Mucosa of stomach (tissue), 1 donor: ENCODE data around the gene ARID3A.
A peak's percentile ranks its signal among the peaks of the same experiment; 100 is the strongest.
"Not testable (repeated sequence)": the region's sequence is repeated elsewhere in the genome, so short reads cannot be mapped to it uniquely, and the experiment has no call there.

ENCODE experiments used
- H3K27me3 ChIP-seq: one replicate; pipeline ENCODE4 v1.7.0; 2013; ENCODE audit warnings: mild to moderate bottlenecking, low read length; ENCODE audit not compliant: control insufficient read depth, insufficient read depth
- H3K36me3 ChIP-seq: one replicate; pipeline ENCODE4 v1.7.0; 2013; ENCODE audit warnings: low read length; ENCODE audit not compliant: control insufficient read depth, insufficient read depth
- H3K4me1 ChIP-seq: one replicate; pipeline ENCODE4 v1.7.0; 2013; ENCODE audit warnings: mild to moderate bottlenecking, low read length; ENCODE audit not compliant: control insufficient read depth, insufficient read depth
- H3K4me3 ChIP-seq: one replicate; pipeline ENCODE4 v1.7.0; 2013; ENCODE audit warnings: low read length
- H3K9ac ChIP-seq: one replicate; pipeline ENCODE4 v1.7.0; 2013; ENCODE audit warnings: mild to moderate bottlenecking, low read length, moderate library complexity
- H3K9me3 ChIP-seq: one replicate; pipeline ENCODE4 v1.7.0; 2013; ENCODE audit warnings: mild to moderate bottlenecking, low read length, moderate library complexity; ENCODE audit not compliant: control insufficient read depth
- donor health status: Pancreatic carcinoma.

The ARID3A gene

DNA sequence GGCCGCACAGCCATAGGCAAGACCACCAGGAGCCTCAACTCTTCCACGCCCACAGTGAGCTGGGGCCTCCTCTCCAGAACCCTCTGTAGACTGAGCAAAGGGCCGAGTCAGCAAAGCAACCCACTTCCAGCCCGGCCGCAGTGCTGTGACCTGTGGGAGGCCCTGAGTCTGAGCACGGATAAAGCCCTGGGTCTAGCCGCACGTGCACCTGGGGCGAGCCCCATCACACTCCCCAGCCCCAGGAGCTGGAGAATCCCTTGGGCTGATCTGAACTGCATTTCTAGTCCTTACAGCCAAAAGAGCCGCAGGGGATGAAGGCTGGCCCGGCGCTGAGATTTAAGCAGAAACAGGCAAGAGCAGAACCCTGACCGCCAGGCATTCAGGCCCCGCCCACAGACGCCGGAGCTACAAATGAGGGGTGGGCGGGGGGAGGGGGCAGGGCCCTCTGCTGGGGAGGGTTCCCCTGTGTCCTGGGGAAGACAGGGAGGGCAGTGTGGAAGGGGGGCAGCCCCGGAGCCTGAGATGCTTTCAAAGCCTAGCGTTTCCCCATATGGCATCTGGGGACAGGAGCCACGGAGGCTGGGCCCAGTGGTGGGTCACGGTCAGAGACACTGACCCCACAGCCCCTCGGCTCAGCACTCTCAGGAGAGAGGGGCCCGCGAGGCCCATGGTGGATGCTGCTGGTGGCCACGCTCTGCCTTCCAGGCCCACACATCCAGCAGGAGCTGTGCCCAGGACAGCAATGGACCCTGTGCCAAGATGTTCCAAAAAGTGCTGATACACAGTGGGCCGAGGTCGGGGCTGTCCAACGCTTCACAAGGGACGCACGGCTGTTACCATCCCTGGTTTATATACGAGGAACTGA is 90.2 kb downstream of the ARID3A start:
- Histone ChIP-seq H3K4me1 (peaks cover 49% of the 10 kb centered on the region), H3K4me3 (no peak overlapping the region), H3K9ac (peak overlapping the region; percentile 55), H3K36me3 (peaks cover 4% of the 10 kb centered on the region), H3K27me3 (no peaks in the 10 kb centered on the region), H3K9me3 (no peaks in the 10 kb centered on the region)

GRCh38 chr19:1016647-1017114 is 90.8 kb downstream of the ARID3A start:
- Histone ChIP-seq H3K36me3 (peaks cover 4% of the 10 kb centered on the region), H3K27me3 (no peaks in the 10 kb centered on the region), H3K4me1 (peaks cover 55% of the 10 kb centered on the region), H3K9me3 (no peaks in the 10 kb centered on the region), H3K4me3 (peak overlapping the region; percentile 8), H3K9ac (peak overlapping the region; percentile 55)

DNA sequence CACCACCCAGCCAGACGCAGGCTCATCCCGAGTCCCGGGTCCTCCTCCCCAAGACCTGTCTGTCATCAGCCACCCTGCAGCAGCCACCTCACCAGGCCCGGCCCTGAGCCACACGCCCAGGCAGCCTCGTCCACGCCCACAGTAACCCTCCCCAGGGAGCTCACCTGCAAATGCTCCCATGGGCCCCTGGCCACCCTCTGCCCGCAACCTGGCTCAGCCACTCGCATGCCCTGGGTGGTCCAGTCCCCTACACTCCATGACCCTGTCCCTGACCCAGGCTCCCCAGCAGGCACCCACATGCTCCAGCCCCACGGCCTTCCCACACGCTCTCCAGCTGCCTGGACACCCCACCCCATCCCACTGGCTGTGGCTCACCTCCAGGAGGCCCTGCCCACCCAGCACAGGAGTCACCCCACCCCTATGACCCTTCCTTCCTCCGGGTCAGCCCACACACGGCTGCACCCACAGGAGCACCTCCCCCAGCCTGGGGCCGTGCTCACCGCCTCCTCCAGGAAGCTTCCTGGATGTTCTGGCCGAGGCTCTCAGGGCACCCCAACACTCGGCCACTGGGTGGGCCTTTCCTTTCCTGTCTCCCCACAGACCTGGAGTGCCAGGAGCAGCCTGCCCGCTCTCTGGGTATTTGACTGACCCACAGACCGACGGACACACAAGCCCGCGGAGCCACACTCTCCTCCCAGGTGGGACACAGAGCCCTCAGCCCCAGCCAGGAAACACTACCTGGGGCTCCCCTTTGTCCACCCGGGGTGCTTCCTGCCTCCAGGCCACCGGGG is 91.5 kb downstream of the ARID3A start:
- Histone ChIP-seq H3K4me1 (peaks cover 57% of the 10 kb centered on the region), H3K9me3 (no peaks in the 10 kb centered on the region), H3K9ac (peak overlapping the region; percentile 55), H3K4me3 (peak overlapping the region; percentile 8), H3K36me3 (peaks cover 4% of the 10 kb centered on the region), H3K27me3 (no peaks in the 10 kb centered on the region)

DNA sequence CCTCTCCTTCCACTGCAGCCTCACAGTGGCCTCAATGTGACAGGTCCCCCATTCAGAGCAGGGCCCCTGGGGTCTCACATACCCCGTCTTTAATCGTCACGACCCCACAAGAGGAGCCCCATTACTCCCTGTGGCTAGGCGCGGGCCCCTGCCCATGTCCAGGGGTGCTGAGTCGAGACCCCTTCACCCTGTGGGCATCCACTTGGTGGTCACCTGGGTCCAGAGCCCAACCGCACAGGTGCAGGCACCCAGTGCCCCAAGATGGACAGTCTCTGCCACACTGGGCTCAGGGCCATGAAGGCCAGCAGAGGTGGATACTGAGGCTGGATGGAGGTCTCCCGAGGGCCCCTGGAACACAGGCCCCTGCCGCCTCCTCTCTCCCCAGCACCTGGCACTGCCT is 92.1 kb downstream of the ARID3A start:
- Histone ChIP-seq H3K36me3 (peaks cover 4% of the 10 kb centered on the region), H3K27me3 (no peaks in the 10 kb centered on the region), H3K4me1 (peaks cover 57% of the 10 kb centered on the region), H3K9ac (peak overlapping the region; percentile 55), H3K4me3 (no peak overlapping the region), H3K9me3 (no peaks in the 10 kb centered on the region)

DNA sequence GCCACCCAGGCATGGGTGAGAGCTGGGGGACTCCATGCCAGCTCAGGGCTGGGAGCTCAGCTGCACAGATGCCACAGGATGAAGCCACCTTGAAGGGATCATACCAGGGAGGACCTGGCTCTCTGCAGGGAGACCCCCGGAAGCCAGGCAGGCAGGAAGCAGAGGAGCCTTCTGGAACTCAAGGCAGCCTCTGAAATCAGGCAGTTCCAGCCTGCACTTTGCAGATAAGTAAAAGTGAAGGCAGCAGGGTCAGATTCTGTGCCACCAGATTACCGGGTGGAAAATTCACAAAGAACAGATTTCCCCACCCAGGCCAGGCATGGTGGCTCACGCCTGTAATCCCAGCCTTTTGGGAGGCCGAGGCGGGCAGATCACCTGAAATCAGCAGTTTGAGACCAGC is 92.6 kb downstream of the ARID3A start:
- peaks cover 57% of the 10 kb centered on the region for H3K4me1 ChIP-seq
- H3K4me3 ChIP-seq = no peak overlapping the region
- H3K36me3 ChIP-seq = peaks cover 4% of the 10 kb centered on the region
- H3K9ac ChIP-seq = peak overlapping the region; percentile 55
- no peaks in the 10 kb centered on the region for H3K9me3 ChIP-seq
- no peaks in the 10 kb centered on the region for H3K27me3 ChIP-seq

GRCh38 chr19:1018932-1019615 is 93.2 kb downstream of the ARID3A start:
- H3K9ac ChIP-seq = peak overlapping the region; percentile 89
- H3K9me3 ChIP-seq = no peaks in the 10 kb centered on the region
- no peaks in the 10 kb centered on the region for H3K27me3 ChIP-seq
- H3K4me3 ChIP-seq = peak overlapping the region; percentile 82
- H3K4me1 ChIP-seq = peaks cover 57% of the 10 kb centered on the region
- H3K36me3 ChIP-seq = no peaks in the 10 kb centered on the region

GRCh38 chr19:1019616-1019961 is 93.8 kb downstream of the ARID3A start:
- Histone ChIP-seq H3K27me3 (no peaks in the 10 kb centered on the region), H3K9me3 (no peaks in the 10 kb centered on the region), H3K9ac (peak overlapping the region; percentile 89), H3K4me3 (peak overlapping the region; percentile 82), H3K36me3 (no peaks in the 10 kb centered on the region), H3K4me1 (peaks cover 57% of the 10 kb centered on the region)

DNA sequence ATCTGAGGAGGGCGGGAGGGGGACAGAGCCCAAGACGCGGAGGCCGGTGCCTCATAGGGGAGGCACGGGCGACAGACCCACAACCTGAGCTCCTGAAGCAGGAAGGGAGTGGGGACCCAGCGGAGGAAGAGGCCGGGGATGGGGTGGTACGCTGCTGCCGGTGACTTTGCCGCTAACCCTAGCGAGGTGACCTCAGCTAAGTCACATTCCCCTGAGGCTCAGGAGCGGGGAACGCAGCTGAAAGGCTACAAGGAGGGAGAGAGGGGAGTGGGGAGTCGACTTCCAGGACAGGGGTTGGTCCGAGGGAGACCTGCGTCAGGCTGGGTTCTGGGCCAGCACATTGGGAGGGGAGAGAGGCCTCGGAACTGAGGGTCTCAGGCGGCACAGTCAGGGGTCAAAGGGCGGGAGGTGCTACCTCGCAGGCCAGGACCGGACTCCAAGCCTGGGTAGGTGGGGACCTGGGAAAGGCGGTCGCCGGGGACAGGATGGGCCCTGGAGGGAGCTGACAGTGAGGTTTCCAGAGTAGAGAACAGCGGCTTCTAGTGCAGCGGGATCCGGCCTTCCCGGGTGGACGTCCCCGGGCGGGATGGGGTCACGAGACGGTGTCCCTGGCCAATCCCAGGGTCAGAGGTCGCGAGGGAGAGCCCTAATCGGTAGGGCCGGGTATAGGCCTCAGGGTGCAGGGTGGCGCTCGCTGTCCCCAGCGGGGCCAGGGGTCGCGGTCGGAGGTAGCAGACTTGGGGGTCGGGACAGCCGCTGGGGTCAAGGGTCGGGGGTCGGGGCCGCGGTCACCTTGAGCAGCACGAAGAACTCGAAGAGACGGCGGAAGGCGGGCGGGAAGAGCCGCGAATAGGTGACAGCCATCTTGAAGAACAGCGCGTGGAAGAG is 94.4 kb downstream of the ARID3A start:
- Histone ChIP-seq H3K36me3 (no peaks in the 10 kb centered on the region), H3K4me3 (peak overlapping the region; percentile 82), H3K27me3 (no peaks in the 10 kb centered on the region), H3K9me3 (no peaks in the 10 kb centered on the region), H3K4me1 (peaks cover 57% of the 10 kb centered on the region), H3K9ac (peak overlapping the region; percentile 89)

DNA sequence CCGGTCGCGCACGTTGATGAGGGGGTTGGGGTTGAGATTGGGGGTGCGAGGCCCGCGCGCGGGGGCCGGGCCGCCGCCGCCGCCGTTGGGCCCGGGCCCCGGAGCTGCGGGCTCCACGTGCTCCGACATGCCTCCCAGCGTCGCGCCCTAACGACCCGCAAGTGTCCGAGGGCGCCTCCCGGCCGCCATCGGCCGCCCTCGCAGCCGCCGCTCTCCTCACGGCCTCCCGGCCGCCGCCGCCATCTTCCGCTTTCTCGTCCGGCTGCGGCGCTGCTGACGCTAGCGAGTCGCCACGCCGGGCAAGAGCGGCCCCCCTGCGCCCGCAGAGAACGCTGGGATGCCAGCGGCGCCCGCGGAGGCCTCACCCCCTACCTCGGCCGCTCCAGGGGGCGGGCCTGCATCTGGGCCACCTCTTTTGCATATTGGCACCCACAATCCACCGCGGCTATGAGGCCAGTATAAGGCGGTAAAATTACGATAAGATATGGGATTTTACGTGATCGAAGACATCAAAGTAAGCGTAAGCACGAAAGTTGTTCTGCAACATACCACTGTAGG is 95.1 kb downstream of the ARID3A start, which contains the start of gene TMEM259:
Gene TMEM259 (minus strand): TSS at position 256 of the 558 bp plus-strand sequence. CDS start 127 bp downstream, at position 129.
- H3K4me3 ChIP-seq = peak within 1 kb of the TSS; percentile 82
- no peaks in the 10 kb centered on the region for H3K27me3 ChIP-seq
- no peaks in the 10 kb centered on the region for H3K9me3 ChIP-seq
- peaks cover 52% of the 10 kb centered on the region for H3K4me1 ChIP-seq
- H3K36me3 ChIP-seq = no peaks in the 10 kb centered on the region
- peak within 1 kb of the TSS; percentile 89 for H3K9ac ChIP-seq

DNA sequence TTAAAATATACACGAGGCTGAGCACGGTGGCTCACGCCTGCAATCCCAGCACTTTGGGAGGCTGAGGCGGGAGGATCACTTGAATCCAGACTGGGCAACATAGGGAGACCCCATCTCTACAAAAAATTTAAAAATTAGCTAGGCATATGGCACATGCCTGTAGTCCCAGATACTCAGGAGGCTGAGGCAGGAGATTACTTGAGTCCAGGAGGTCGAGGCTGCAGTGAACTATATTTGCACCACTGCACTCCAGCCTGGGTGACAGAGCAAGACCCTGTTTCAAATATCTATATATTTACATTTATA is 98.0 kb downstream of the ARID3A start:
- not testable (repeated sequence) for H3K9me3 ChIP-seq, H3K9ac ChIP-seq, H3K27me3 ChIP-seq, H3K4me3 ChIP-seq, H3K36me3 ChIP-seq
- peaks cover 35% of the 10 kb centered on the region for H3K4me1 ChIP-seq

- not testable (repeated sequence) for H3K27me3 ChIP-seq, H3K36me3 ChIP-seq, H3K4me3 ChIP-seq, H3K9me3 ChIP-seq, H3K9ac ChIP-seq
- H3K4me1 ChIP-seq = peaks cover 28% of the 10 kb centered on the region
Measured at GRCh38 chr19:1025080-1025479, 99.2 kb downstream of the ARID3A start.
